Measurements from ENCODE around the gene BDNF. TPM values are rescaled to one million over a fixed set of nuclear protein-coding genes. Genes with fewer than 3 reads are reported as not detected.

The BDNF gene
- total RNA-seq, 3 donors from 2014 or later = 0.25 to 0.31 TPM; not detected in 1

DNA sequence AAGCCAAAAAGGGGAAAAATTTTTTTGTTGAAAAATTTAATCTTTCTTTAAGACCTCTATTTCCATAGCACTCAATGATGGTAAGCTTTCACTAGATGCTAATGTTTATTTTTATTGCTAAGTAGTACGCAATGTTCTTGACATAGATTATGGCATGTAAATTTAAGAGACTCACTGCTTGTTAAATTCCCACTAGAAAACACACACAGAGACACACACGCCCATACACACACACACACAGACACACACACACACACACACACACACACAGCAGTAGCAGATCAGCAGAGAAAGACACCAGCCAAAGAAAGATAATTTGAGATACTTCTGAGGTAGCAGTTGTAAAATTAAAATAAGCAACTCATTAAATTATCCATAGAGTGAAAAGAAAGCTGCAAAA is 16.0 kb upstream of the BDNF start:
- no peaks in the 10 kb centered on the region for H3K36me3 ChIP-seq (ENCODE audit: low read depth)
- intact Hi-C loops (cut with DNase I, micrococcal nuclease) = no loop called here
- ATAC-seq (no peak), DNase-seq (no peak)
- H3K9me3 ChIP-seq = no peaks in the 10 kb centered on the region
- TF ChIP-seq, protein P1, sequence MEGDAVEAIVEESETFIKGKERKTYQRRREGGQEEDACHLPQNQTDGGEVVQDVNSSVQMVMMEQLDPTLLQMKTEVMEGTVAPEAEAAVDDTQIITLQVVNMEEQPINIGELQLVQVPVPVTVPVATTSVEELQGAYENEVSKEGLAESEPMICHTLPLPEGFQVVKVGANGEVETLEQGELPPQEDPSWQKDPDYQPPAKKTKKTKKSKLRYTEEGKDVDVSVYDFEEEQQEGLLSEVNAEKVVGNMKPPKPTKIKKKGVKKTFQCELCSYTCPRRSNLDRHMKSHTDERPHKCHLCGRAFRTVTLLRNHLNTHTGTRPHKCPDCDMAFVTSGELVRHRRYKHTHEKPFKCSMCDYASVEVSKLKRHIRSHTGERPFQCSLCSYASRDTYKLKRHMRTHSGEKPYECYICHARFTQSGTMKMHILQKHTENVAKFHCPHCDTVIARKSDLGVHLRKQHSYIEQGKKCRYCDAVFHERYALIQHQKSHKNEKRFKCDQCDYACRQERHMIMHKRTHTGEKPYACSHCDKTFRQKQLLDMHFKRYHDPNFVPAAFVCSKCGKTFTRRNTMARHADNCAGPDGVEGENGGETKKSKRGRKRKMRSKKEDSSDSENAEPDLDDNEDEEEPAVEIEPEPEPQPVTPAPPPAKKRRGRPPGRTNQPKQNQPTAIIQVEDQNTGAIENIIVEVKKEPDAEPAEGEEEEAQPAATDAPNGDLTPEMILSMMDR (IDR thresholded peaks at IDR 0.05) = no peak
- peaks cover 3% of the 10 kb centered on the region for H3K4me1 ChIP-seq (ENCODE audit: low read depth)
- no peak overlapping the region for H3K4me3 ChIP-seq

DNA sequence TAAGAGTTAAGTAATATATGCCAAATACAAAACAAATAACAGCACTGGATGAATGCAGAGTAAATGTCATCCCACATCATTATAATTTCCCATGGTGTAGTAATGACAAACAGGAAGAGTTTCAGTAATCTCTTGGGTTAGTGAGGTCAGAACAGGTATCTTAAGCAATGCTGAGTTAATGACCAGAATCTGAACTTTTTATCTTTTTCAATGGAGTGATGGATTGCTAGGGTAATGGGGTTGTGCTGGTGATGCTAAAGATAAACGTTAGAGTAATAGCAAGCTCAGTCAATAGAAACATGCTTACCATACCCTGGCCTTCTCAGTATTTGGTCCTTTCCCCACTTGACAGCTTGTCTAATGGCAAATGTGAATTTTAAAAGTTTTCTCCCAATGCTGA is 11.5 kb upstream of the BDNF start:
- intact Hi-C loops (cut with DNase I, micrococcal nuclease) = no loop called here
- Histone ChIP-seq H3K4me1 (ENCODE audit: low read depth) (no peaks in the 10 kb centered on the region), H3K4me3 (no peak overlapping the region), H3K36me3 (ENCODE audit: low read depth) (no peaks in the 10 kb centered on the region), H3K9me3 (no peaks in the 10 kb centered on the region)
- ATAC-seq (no peak), DNase-seq (no peak)
- TF ChIP-seq, protein P1 (IDR thresholded peaks at IDR 0.05) = no peak

DNA sequence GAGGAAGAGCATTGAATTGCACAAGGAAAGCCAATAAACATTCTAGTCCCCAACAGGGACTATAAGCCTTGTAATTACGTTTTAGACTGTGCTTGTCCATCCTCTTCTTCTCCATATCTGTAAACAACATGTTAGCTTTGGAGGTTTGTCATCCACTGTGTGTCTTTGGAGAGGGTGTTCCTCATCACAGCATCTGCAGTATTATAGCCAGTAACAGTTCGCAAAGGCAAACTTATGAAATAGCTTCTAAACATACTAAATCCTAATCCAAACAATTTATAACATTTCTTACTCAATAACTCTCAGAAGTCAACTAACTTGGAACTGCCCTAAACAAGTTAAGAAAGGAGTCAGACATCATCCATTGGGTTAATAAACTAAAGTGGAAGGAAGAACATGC is 10.3 kb upstream of the BDNF start:
- TF ChIP-seq, protein P1 (IDR thresholded peaks at IDR 0.05) = no peak
- DNase-seq = no peak
- Histone ChIP-seq H3K36me3 (ENCODE audit: low read depth) (no peaks in the 10 kb centered on the region), H3K4me3 (no peak overlapping the region), H3K9me3 (no peaks in the 10 kb centered on the region), H3K4me1 (ENCODE audit: low read depth) (no peaks in the 10 kb centered on the region)
- intact Hi-C loops (cut with DNase I, micrococcal nuclease) = no loop called here
- peak; percentile 53 for ATAC-seq

DNA sequence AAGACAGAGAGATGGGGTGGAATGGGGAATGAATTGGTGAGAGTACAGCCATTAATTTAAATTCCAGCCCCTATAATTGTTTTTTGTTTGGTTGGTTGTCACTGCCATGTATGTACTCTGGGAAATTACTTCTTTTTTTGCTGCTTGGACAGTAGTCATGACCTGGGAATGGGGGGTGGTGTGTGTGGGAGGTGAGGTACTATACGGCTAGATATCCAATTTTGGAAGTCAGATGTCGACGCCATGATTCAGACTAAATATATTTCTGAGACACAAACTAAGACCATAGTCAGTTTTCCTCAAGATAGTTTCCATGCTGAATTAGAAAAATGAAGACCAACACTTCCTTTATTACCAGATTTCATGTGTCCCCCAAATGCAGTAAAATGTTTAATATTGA is 7.4 kb upstream of the BDNF start:
- Histone ChIP-seq H3K9me3 (no peaks in the 10 kb centered on the region), H3K36me3 (ENCODE audit: low read depth) (no peaks in the 10 kb centered on the region), H3K4me3 (no peak overlapping the region), H3K4me1 (ENCODE audit: low read depth) (no peaks in the 10 kb centered on the region)
- TF ChIP-seq, protein P1 (IDR thresholded peaks at IDR 0.05) = no peak
- DNase-seq (no peak), ATAC-seq (no peak)
- intact Hi-C loops (cut with DNase I, micrococcal nuclease) = no loop called here

DNA sequence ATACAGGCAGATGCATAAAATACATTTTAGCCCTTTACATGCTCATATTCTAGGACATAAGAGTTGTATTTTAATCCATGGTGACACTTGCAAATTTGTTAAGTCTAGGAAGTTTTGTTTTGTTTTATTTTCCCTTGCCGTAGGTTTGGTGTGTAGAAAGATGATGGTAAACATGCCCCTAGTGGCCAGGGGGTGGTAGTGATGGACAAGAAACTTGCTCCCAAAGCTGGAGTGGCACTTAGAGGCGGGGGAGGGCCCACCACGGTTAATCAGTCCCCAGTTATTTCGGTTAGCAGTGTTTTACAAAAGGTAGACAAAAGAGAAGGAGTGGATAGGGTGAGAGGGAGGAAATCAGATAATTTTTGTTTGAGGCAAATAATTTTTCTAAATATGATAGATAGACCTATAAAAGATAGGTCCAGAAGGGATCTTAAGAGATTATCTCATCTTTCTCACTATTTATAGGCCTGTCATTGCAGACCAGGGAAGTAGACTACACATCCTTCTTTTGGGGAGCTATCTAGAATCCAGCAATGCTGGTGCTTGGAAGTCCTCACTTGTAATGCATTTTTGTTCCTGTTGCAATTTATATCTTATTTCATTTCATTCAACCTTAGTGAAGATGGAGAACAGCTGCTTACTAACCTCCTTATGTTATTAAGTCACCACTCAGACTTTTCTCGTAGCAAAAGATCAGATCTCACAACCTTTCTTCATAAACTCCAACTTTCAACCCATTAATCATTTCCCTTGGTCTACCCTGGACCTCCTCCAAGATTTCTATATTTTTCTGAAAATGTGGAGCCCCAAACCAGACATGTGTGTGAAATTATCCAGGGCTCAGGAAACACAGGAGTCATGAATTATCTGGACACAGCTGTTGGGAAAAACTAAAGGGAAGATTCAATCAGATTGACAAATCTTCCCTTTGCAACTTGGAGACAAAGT is 5.9 kb upstream of the BDNF start:
- TF ChIP-seq, protein P1 (IDR thresholded peaks at IDR 0.05) = peak; percentile 54
- Histone ChIP-seq H3K36me3 (ENCODE audit: low read depth) (no peaks in the 10 kb centered on the region), H3K9me3 (no peaks in the 10 kb centered on the region), H3K4me3 (no peak overlapping the region), H3K4me1 (ENCODE audit: low read depth) (no peaks in the 10 kb centered on the region)
- intact Hi-C loops (cut with DNase I, micrococcal nuclease) = no loop called here
- ATAC-seq (peak; percentile 54), DNase-seq (no peak)

Measured in mucosa of descending colon (tissue), 3 donors.